ENCODE results near the gene CRYGC.
"Not testable (repeated sequence)": the region's sequence is repeated elsewhere in the genome, so short reads cannot be mapped to it uniquely, and the experiment has no call there.

The CRYGC gene

DNA sequence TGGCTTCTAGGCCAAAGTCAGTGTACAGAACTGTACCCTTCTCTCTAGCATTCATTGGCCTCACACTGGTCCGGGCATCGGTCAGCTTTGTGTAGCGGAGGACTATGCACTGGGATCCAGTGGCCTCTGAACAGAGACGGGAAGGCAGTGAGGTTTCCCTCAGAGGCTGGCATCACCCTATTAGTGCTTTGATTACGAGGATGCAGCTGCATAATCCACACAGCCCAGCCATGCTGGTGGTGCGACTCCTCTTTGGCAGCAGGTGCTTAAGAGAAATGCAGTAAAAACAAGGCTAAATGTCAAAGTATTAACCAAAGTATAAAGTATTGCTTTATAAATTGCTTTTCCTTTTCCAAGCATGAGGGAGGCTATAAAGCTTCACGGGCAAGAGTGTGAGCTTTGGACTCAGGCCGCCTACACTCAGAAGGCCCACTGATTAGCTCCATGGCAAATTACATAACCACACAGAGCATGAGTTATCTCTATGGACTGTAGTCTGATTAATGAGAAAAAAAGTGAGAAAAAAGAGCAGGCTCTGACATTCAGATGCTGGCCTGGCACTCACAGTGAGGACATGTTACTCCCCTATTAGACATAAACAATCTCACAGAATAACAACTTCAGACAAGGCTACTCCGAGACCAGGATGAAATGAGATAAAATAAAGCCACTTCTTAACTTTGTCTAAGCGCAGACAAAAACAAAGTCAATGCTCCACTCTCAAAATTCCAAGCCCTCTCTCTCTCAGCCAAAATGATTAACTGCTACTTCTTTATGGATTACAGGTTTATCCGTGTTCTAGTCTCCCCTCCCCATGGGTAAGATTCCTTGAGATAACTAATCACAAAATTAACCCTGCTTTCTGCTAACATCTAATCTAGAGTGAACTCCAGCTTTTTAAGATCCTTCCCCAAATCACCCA is 6.4 kb upstream of the CRYGC start:
- DNase-seq, result no peak

DNA sequence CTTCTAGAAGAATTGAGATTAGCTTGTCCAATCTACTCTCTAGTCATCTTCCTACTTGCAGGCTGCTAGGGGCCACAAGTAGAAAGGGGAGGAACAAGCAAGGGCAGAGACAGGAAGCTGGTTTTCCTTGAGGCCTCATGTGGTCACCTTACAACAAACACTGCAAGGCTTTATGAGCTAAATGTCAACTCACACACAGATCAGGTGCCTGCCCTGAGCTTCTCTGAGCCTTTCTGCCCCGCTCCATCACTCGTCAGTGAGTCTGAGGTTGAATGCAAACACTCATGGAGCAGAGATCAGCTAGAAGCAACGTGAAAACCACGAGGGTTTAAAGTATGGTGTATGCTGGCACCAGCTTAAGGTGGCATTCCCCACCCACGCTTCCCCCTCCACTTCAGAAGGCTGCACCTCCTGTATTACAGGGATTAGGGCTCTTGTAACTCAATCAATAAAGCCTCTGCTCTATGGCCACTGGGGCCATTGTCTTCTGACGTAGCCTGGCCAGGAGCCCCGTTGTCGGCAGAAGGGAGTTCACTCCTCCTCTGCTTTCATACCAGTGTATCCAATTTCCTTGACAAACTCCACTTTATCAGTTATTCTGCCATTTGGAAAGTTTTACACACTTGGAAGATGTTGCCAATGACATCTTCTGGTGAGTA is 5.4 kb upstream of the CRYGC start:
- DNase-seq, result peak in 1 of 2 donors; percentile 9

- no peak for DNase-seq
Observed at GRCh38 chr2:208130712-208131110, 1.1 kb upstream of the CRYGC start.

- DNase-seq, result no peak
Observed at GRCh38 chr2:208128136-208128535, 1.5 kb downstream of the CRYGC start.

DNA sequence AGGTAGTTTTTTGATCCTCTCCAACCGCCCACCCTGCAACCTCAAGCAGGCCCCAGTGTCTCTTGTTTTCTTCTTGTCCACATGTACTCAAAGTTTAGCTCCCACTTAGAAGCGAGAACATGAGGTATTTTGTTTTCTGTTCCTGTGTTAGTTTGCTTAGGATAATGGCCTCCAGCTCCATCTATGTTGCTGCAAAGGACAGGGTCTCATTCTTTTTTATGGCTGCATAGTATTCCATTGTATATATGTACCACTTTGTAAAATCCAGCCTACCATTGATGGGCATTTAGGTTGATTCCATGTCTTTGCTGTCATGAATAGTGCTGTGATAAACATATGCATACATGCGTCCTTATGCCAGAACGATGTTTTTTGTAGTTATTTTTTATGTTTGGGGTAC is 2.5 kb downstream of the CRYGC start:
- no peak for DNase-seq

- no peak for DNase-seq
Observed at GRCh38 chr2:208125251-208125650, 4.4 kb downstream of the CRYGC start.

- DNase-seq, result not testable (repeated sequence)
Observed at GRCh38 chr2:208124013-208124715, 5.5 kb downstream of the CRYGC start, which contains the start of gene CRYGD. CRYGD (minus strand) TSS chr2:208124524; CDS start chr2:208124473, 51 bp downstream.

- DNase-seq, result no peak
Observed at GRCh38 chr2:208122248-208122647, 7.4 kb downstream of the CRYGC start.

- no peak for DNase-seq
Observed at GRCh38 chr2:208118918-208119317, 10.7 kb downstream of the CRYGC start.

DNA sequence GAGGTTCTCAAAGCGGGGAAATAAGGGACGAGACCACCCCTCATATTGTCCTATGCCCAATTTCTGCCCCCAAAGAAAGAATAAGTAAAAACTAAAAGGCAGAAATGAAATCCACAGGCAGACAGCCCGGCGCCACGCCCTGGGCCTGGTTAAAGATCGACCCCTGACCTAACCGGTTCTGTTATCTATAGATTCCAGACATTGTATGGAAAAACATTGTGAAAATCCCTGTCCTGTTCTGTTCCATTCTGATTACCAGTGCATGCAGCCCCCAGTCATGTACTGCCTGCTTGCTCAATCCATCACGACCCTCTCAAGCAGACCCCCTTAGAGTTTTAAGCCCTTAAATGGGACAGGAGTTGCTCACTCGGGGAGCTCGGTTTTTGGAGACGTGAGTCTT is 12.2 kb downstream of the CRYGC start:
- DNase-seq, result not testable (repeated sequence)

- DNase-seq, result no peak
Observed at GRCh38 chr2:208112969-208113368, 16.7 kb downstream of the CRYGC start.

DNA sequence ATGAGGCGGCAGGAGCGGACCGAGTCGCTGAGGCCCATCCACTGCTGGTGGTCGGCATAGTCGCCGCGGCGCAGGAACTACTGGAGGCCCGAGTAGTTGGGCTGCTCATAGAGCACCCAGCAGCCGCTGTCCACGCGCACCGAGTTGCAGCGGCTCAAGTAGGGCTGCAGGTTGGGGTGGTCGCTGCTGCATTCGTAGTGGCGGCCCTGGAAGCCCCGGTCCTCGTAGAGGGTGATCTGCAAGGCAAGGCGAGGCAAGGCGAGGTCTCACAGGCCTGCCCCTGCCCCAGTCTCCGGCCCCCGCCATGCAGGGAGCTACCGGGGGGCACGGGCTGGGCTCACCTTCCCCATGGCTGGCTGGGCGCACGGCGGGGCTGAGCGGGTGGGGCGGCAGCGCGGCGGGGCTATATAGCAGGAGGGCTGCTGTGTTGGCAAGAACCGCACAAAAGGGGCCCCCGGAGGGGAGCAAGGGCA is 17.3 kb downstream of the CRYGC start:
- DNase-seq, result not testable (repeated sequence)

GRCh38 chr2:208103616-208104015 is 26.0 kb downstream of the CRYGC start:
- DNase-seq, result no peak

GRCh38 chr2:208101716-208102631 is 27.7 kb downstream of the CRYGC start:
- DNase-seq, result no peak

- no peak for DNase-seq
Observed at GRCh38 chr2:208099682-208100470, 29.8 kb downstream of the CRYGC start.

DNA sequence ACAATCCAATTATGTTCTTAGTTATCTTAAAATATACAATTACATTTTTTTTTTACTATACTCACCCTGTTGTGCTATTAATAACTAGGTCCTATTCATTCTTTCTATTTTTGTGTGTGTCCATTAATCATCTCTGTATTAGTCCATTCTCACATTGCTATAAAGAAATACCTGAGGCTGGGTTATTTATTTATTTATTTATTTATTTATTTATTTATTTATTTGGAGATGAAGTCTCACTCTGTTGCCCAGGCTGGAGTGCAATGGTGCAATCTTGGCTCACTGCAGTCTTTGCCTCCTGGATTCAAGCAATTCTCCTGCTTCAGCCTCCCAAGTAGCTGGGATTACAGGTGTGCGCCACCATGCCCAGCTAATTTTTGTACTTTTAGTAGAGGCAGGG is 30.9 kb downstream of the CRYGC start:
- DNase-seq, result not testable (repeated sequence)

DNA sequence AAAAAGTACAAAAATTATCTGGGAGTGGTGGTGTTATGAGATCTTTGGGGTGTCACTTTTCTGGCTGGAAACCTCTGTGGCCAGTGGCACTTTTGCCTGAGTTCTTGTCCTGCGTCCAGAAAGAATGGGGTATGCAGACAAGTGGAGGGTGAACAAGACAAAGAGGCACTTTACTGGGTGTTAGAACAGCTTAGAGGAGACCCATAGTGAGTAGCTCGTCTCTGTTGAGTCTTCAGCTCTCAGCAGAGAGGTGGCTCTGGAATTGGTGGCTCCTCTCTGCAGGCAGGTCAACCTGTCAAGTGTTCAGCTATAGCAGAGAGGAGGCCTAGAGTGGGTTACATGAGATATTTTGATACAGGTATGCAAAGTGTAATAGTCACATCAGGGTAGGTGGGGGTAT is 31.4 kb downstream of the CRYGC start:
- DNase-seq, result no peak

- DNase-seq, result no peak
Observed at GRCh38 chr2:208097801-208098200, 31.8 kb downstream of the CRYGC start.

GRCh38 chr2:208097313-208097712 is 32.3 kb downstream of the CRYGC start:
- DNase-seq, result no peak

DNA sequence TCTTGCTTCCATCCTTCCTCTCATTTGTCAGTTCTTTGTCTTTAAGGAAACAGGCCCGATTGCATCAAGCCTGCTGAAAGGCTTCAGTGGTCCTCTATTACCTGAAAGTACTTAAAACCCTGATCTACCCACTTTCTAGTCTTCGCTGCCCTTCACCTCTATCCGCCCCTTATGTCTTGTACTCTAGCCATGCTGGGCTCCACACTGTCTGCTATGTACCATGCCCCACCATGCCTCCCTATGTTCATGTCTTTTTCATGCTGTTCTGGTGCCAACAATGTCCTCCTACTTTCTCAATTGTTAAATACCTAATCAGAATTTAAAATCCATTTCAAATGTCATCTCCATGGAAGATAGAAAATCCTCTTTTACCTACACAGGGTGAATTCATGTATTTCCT is 33.5 kb downstream of the CRYGC start:
- no peak for DNase-seq

GRCh38 chr2:208093128-208093527 is 36.5 kb downstream of the CRYGC start:
- DNase-seq, result no peak
